HG03095 (cell line): ENCODE data around the gene ACOXL.

Experiments used
- ATAC-seq: cut with Tn5 transposase; IDR thresholded peaks from one replicate; pipeline ENCODE4 v1.9.1; 2021; ENCODE audit warnings: moderate library complexity; ENCODE audit not compliant: unreplicated experiment

ACOXL gene

GRCh38 chr2:110872521-110872920 is 140.1 kb downstream of the ACOXL start:
- ATAC-seq = no peak

GRCh38 chr2:110873056-110873502 is 140.7 kb downstream of the ACOXL start:
- no peak for ATAC-seq

DNA sequence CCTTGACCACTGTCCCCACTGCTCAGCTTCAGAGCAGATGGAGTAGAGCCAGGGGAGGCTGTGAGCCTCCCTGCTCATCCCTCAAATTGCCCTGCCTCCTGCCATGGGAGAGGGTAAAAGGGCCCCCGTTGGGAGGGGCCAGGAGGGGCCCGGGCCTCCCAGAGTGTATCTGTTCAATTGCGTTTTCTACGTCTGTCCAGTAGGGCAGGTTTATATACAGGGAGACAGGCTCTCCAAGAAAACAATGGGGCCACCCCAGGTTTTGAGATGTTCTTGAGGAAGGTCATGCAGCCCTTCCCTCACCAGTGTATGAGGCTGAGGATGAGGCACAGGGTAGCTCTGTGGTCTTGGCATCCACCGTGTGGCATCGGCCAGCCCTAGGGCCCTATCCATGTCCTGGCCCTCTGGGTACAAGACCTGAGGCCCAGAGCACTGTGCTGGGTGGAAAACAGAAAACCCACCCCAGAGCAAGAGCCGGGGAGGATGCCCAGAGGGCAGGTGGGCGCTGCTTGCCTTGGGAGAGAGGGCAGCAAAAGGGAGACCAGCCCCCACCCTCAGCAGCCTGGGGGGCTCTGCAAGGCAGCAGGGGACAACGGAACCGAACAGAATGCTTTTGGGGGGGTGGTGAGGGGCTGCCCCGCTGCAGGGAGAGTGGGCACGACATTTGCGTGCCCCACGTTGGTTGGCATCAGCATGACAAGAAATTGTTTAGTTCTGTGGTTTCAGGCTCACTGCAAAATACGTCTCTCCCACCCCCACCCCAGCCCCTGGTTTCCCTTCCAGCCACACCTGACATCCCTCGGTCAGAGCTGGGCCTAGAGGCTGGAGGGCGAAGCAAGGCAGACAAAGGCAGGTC is 141.5 kb downstream of the ACOXL start:
- no peak for ATAC-seq

GRCh38 chr2:110874453-110875383 is 142.3 kb downstream of the ACOXL start:
- peak; percentile 43 for ATAC-seq

- ATAC-seq = no peak
These were observed 143.0 kb downstream of the ACOXL start for GRCh38 chr2:110875384-110875725.

- no peak for ATAC-seq
These were observed 144.0 kb downstream of the ACOXL start for GRCh38 chr2:110876167-110876999.

DNA sequence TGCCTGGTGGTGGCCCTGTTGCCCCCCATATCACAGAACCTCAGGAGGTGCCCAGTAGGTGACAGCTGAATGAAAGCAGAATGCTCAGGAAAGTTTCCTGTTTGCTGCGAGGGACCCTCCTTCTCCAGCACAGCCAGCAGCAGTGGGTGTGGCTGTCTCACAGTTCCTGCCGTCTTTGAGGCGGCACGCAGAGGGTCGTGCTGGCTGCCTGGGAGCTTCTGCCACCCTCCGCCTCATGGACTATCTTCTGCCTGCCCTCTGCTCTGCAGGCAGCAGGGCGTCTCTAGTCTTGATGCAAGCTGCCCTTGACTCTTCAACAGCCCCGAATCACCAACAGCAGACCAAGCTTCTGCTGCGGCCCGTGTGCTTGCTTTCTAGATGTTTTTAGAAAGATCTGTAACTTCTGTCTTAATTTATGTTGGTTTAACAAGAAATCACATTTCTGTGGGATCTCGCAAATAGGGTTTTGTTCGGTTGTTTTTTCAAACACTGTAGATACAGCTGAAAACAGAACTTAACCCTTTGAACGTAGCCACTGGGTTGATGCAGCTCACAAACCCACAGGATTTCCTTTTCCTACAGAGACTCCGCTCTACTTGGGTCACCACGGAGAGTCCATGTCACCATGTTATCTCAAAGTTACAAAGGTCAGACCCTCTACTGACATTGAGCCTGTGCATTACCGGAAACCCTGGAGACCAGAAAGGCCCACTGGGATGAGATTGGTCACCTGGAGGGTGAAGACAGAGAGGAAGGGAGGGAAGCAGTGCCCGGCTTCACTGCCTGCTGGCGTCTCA is 144.9 kb downstream of the ACOXL start:
- ATAC-seq = no peak

DNA sequence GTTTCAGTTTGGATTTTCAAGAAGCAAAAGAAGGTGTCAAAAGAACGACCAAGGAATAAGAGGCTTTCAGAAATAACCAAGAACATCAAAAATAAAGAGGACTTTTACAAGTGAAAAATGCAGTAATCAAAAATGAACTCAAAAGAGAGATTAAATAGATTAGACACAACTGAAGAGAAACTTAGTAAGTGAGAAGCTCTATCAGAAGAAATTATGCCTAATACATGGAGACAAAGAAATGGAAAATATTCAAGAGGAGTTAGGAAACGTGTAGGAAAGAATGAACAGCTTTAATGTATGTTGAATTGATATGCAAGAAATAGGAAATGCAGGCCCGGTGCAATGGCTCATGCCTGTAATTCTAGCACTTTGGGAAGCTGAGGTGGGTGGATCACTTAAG is 145.8 kb downstream of the ACOXL start:
- no peak for ATAC-seq

- ATAC-seq = no peak
These were observed 149.5 kb downstream of the ACOXL start for GRCh38 chr2:110881908-110882307.

- ATAC-seq = no peak
These were observed 151.0 kb downstream of the ACOXL start for GRCh38 chr2:110883406-110883805.

GRCh38 chr2:110885256-110885655 is 152.9 kb downstream of the ACOXL start:
- ATAC-seq = no peak

- ATAC-seq = no peak
These were observed 154.6 kb downstream of the ACOXL start for GRCh38 chr2:110886826-110887573.

GRCh38 chr2:110888411-110888810 is 156.0 kb downstream of the ACOXL start:
- ATAC-seq = no peak

DNA sequence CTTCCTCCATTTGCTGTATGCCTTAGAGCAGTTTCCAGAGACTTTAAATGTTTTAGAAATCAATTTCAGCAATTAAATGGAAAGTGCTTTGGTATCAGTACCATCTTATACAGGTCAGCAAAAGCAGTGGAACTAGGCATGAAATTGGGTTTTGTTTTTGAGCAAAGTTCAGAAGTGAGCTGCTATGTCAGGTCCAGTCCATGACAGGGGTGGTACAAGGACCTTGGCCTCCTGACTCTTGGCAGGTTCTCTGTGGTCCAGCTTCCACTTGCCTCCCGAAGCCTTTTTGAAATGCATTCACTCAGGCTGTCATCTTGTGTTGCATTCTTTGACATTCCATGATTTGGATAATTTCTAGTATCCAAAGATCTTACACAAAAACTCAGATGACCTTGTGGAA is 159.3 kb downstream of the ACOXL start:
- no peak for ATAC-seq

GRCh38 chr2:110896226-110896625 is 163.9 kb downstream of the ACOXL start:
- no peak for ATAC-seq

GRCh38 chr2:110897966-110898365 is 165.6 kb downstream of the ACOXL start:
- ATAC-seq = no peak

DNA sequence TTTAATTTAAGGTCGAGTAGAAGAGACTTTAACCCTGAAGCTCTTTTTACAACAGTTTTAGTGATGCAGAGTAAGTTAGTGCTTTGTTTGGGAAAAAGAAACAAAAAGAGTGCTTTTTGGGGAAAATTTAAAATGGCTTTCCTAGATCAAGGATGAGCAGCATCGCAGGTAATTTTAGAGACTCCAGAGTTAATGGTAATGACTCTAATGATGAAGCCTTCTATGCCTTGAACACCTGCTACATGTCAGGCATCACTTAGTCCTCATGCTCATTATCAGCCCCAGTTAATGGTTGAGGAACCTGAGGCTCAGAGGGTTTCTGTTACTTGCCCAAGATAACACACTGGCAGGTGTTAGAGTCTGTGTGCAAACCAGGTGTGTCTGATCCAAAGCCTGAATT is 167.8 kb downstream of the ACOXL start:
- ATAC-seq = no peak

DNA sequence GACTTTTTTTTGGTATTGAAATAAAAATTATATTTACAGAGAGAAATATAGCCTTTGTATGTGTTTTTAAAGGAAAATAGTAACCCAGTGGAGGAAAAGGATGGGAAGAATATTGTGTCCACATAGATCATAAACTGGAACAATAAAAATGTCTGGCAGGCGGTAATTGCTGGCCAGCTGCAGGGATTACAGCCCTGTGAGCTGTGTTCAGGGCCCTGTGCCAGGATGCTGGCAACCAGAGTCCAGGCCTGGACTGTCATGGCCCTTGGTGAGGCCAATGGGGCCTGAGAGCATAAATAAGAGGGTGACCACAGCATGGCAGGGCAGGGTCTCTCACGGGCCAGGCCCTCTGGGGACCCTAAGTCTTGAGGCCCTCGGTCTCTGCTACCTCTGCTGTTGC is 171.2 kb downstream of the ACOXL start:
- ATAC-seq = no peak

DNA sequence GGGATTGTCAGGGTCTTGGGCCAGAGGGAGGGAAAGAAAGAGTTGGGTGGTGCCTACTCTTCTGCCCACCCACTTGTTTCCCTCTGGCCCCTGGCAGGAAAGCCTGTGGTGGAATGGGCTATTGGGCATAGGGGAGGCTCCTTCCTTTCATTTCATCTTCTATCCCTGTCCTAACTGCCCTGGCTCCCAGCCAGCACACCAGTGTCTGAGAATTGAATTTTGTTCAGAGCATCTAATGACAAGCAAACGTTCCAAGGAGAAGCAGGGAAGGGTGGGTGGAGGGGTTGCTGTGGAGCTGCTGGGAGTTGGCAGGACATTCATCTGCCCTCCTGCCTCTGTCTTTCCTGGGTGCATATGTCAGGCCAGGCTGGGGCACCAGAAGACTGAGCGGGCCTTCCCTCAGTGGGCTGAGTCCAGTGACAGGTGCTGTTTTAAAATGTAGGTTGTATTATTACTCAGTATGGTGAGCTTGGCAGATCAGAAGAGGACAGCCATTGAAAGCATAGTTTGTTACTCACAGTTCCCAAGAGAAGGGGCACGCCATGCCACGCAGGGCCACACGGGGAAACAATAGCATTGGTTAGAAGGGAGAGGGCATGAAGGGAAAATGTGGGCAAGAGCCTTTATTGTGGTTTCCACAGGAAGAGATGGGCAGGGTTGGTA is 171.9 kb downstream of the ACOXL start:
- ATAC-seq = no peak
